Measurements from ENCODE around the gene ATP8A2.

DNA sequence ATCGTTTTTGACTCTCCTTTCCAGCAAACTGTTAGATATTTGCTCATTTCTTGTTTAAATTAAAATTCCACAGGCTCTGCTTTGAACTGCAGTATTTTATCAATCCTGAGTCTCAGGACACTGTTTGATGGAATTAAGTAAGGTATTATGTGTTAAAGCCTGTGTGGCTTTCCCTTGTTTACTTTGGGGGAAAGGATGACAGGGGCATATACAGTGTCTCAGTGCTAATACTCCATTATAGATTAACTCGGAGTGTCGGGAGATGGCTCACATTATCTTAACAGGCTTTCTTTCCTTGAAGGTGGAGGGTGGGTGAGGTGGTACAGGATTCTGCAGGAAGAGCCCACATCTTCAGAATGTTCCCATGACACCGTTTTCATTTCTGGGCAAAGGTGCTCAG lies 595.4 kb downstream of the ATP8A2 start:
- TF ChIP-seq, protein P1, sequence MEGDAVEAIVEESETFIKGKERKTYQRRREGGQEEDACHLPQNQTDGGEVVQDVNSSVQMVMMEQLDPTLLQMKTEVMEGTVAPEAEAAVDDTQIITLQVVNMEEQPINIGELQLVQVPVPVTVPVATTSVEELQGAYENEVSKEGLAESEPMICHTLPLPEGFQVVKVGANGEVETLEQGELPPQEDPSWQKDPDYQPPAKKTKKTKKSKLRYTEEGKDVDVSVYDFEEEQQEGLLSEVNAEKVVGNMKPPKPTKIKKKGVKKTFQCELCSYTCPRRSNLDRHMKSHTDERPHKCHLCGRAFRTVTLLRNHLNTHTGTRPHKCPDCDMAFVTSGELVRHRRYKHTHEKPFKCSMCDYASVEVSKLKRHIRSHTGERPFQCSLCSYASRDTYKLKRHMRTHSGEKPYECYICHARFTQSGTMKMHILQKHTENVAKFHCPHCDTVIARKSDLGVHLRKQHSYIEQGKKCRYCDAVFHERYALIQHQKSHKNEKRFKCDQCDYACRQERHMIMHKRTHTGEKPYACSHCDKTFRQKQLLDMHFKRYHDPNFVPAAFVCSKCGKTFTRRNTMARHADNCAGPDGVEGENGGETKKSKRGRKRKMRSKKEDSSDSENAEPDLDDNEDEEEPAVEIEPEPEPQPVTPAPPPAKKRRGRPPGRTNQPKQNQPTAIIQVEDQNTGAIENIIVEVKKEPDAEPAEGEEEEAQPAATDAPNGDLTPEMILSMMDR (IDR thresholded peaks at IDR 0.05 in 2 of 3, conservative IDR thresholded peaks at IDR 0.05 in 1 of 3; ENCODE audit: control insufficient read depth in 2 of 3, extremely low read depth in 1 of 3, insufficient read depth in 1 of 3, low read depth in 3 of 3, low read length in 3 of 3), result no peak
- no peak for TF ChIP-seq PML (IDR thresholded peaks at IDR 0.05; ENCODE audit: low read length)
- no peak for TF ChIP-seq GABPA (IDR thresholded peaks at IDR 0.05; ENCODE audit: low read depth)
- TF ChIP-seq POLR2A (IDR thresholded peaks at IDR 0.05; ENCODE audit: low read depth, low read length), result no peak
- no peak for TF ChIP-seq CHD4 (IDR thresholded peaks at IDR 0.05)

All from GM12878 (cell line).